Measurements from ENCODE around the gene POLA2. TPM values are rescaled to one million over a fixed set of nuclear protein-coding genes. Genes with fewer than 3 reads are reported as not detected.

The POLA2 gene
- total RNA-seq, 1 donor from 2014 or later = 27.4 TPM

DNA sequence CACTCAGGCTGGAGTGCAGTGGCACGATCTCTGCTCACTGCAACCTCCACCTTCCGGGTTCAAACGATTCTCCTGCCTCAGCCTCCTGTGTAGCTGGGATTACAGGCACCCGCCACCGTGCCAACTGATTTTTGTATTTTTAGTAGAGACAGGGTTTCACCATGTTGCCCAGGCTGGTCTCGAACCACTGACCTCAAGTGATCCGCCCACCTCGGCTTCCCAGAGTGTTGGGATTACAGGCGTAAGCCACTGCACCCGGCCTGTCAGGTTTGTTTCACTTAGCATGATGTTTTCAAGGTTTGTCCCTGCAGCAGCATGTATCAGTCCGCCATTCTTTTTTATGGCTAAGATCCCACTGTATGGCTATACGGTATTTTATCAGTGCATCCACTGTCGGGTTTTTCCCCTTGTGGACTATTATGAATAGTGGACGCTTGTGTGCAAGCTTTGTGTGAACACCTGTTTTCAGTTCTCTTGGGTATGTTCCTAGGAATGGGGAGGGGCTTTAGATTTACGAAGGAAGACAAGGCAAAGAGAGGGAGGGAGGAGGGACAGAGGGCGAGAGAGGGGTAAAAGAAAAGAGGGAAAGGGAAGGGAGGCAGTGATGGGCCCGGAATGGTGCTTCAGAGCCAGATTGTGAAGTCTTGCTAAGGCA, 39.0 kb downstream of the POLA2 start:
- peaks cover 29% of the 10 kb centered on the region for H3K4me1 Mint-ChIP-seq (ENCODE audit: low read depth)
- H3K27ac Mint-ChIP-seq = no peak overlapping the region
- H3K36me3 Mint-ChIP-seq (ENCODE audit: insufficient read depth) = peaks cover 3% of the 10 kb centered on the region
- H3K4me3 Mint-ChIP-seq (ENCODE audit: low read depth) = no peak overlapping the region
- H3K9me3 Mint-ChIP-seq (ENCODE audit: low read depth) = no peaks in the 10 kb centered on the region
- no peak for DNase-seq (ENCODE audit: low spot score, unreplicated experiment)
- TF ChIP-seq CTCF (IDR thresholded peaks at IDR 0.05; ENCODE audit: unreplicated experiment) = no peak
- no peaks in the 10 kb centered on the region for H3K27me3 Mint-ChIP-seq

- no peak overlapping the region for H3K4me3 Mint-ChIP-seq (ENCODE audit: low read depth)
- H3K27me3 Mint-ChIP-seq = no peaks in the 10 kb centered on the region
- H3K27ac Mint-ChIP-seq = peak overlapping the region; percentile 34
- no peaks in the 10 kb centered on the region for H3K9me3 Mint-ChIP-seq (ENCODE audit: low read depth)
- peaks cover 1% of the 10 kb centered on the region for H3K36me3 Mint-ChIP-seq (ENCODE audit: insufficient read depth)
- H3K4me1 Mint-ChIP-seq (ENCODE audit: low read depth) = peaks cover 34% of the 10 kb centered on the region
- DNase-seq (ENCODE audit: low spot score, unreplicated experiment) = peak; percentile 39
- TF ChIP-seq CTCF (IDR thresholded peaks at IDR 0.05; ENCODE audit: unreplicated experiment) = no peak
These were observed 39.9 kb downstream of the POLA2 start for GRCh38 chr11:65301491-65302329.

DNA sequence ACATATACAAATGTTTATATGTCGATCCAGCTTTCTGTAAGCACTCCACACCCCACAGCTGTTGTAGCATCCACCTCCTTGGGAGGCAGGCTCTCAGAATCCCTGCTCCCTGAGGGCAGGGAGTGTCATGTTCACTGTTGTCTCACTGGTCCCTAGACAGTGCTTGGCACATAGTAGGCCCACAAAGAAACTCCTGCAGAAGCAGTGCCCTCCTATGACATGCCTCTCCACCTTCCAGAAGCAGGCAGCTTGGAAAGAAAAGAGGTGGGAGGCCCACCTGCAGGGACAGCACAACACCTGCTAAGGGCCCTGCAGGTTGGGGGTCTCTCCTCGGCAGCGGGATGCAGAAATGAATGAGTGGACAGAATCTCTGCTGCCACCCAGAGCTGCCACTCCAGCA, 41.8 kb downstream of the POLA2 start:
- no peak for TF ChIP-seq CTCF (IDR thresholded peaks at IDR 0.05; ENCODE audit: unreplicated experiment)
- no peak for DNase-seq (ENCODE audit: low spot score, unreplicated experiment)
- peaks cover 39% of the 10 kb centered on the region for H3K4me1 Mint-ChIP-seq (ENCODE audit: low read depth)
- no peaks in the 10 kb centered on the region for H3K9me3 Mint-ChIP-seq (ENCODE audit: low read depth)
- H3K27ac Mint-ChIP-seq = no peak overlapping the region
- no peaks in the 10 kb centered on the region for H3K36me3 Mint-ChIP-seq (ENCODE audit: insufficient read depth)
- H3K27me3 Mint-ChIP-seq = peaks cover 5% of the 10 kb centered on the region
- H3K4me3 Mint-ChIP-seq (ENCODE audit: low read depth) = no peak overlapping the region

DNA sequence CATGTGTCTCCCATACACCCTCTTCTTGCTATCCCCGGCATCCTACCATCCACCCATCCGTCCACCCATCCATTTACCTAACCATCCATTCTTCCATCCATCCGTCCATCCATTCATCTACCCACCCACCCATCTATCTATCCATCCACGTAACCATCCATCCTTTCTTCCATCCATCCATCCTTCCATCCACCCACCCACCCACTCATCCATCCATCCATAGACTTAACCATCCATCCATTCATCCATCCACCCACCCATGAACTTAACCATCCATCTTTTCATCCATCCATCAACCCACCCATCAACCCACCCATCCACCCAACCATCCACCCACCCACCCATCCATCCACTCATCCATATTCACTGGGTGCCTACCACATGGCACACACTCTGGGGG, 42.3 kb downstream of the POLA2 start:
- H3K9me3 Mint-ChIP-seq (ENCODE audit: low read depth) = no peaks in the 10 kb centered on the region
- peaks cover 5% of the 10 kb centered on the region for H3K27me3 Mint-ChIP-seq
- TF ChIP-seq CTCF (IDR thresholded peaks at IDR 0.05; ENCODE audit: unreplicated experiment) = no peak
- H3K4me1 Mint-ChIP-seq (ENCODE audit: low read depth) = peaks cover 39% of the 10 kb centered on the region
- H3K27ac Mint-ChIP-seq = no peak overlapping the region
- no peak overlapping the region for H3K4me3 Mint-ChIP-seq (ENCODE audit: low read depth)
- DNase-seq (ENCODE audit: low spot score, unreplicated experiment) = no peak
- H3K36me3 Mint-ChIP-seq (ENCODE audit: insufficient read depth) = no peaks in the 10 kb centered on the region

DNA sequence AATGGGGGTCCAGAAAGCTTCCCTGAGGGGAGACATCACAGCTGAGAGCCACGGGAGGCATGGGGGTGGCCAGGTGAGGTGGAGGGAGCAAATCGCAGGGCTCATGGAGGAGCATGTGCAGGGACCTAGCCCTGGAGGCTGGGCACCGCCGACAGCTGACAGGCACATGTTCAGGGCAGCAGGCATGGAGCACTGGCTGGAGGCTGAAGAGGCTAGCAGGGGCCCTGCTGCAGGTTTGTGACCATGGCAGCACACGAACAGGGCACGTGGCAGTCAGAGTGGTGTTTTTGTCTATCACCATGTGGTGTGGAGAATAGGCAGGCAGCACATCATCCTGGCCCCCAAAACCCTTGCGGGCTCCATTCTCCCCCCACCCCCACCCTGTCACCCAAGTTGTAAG, 42.9 kb downstream of the POLA2 start:
- Mint-ChIP-seq H3K27ac (no peak overlapping the region), H3K27me3 (peaks cover 5% of the 10 kb centered on the region), H3K9me3 (ENCODE audit: low read depth) (no peaks in the 10 kb centered on the region), H3K4me1 (ENCODE audit: low read depth) (peaks cover 39% of the 10 kb centered on the region), H3K4me3 (ENCODE audit: low read depth) (no peak overlapping the region), H3K36me3 (ENCODE audit: insufficient read depth) (no peaks in the 10 kb centered on the region)
- no peak for DNase-seq (ENCODE audit: low spot score, unreplicated experiment)
- no peak for TF ChIP-seq CTCF (IDR thresholded peaks at IDR 0.05; ENCODE audit: unreplicated experiment)

All from progenitor cell of endocrine pancreas (in vitro differentiated cells).